Measurements from ENCODE around the gene ZBTB20.

ZBTB20 gene

GRCh38 chr3:115022835-115023398 is 124.2 kb downstream of the ZBTB20 start:
- Histone ChIP-seq H3K4me1 (no peaks in the 10 kb centered on the region), H3K9me3 (no peaks in the 10 kb centered on the region), H3K4me3 (ENCODE audit: low read depth, low read length) (no peak overlapping the region), H3K36me3 (no peaks in the 10 kb centered on the region), H3K27me3 (no peaks in the 10 kb centered on the region)
- TF ChIP-seq, protein P1, sequence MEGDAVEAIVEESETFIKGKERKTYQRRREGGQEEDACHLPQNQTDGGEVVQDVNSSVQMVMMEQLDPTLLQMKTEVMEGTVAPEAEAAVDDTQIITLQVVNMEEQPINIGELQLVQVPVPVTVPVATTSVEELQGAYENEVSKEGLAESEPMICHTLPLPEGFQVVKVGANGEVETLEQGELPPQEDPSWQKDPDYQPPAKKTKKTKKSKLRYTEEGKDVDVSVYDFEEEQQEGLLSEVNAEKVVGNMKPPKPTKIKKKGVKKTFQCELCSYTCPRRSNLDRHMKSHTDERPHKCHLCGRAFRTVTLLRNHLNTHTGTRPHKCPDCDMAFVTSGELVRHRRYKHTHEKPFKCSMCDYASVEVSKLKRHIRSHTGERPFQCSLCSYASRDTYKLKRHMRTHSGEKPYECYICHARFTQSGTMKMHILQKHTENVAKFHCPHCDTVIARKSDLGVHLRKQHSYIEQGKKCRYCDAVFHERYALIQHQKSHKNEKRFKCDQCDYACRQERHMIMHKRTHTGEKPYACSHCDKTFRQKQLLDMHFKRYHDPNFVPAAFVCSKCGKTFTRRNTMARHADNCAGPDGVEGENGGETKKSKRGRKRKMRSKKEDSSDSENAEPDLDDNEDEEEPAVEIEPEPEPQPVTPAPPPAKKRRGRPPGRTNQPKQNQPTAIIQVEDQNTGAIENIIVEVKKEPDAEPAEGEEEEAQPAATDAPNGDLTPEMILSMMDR (IDR thresholded peaks at IDR 0.05; ENCODE audit: low read depth, low read length) = no peak
- DNase-seq = no peak

- no peaks in the 10 kb centered on the region for H3K9me3 ChIP-seq
- no peak for DNase-seq
- TF ChIP-seq, protein P1 (IDR thresholded peaks at IDR 0.05; ENCODE audit: low read depth, low read length) = no peak
- H3K36me3 ChIP-seq = no peaks in the 10 kb centered on the region
- no peak overlapping the region for H3K4me3 ChIP-seq (ENCODE audit: low read depth, low read length)
- H3K27me3 ChIP-seq = no peaks in the 10 kb centered on the region
- no peaks in the 10 kb centered on the region for H3K4me1 ChIP-seq
These were observed 124.9 kb downstream of the ZBTB20 start for GRCh38 chr3:115022199-115022598.

DNA sequence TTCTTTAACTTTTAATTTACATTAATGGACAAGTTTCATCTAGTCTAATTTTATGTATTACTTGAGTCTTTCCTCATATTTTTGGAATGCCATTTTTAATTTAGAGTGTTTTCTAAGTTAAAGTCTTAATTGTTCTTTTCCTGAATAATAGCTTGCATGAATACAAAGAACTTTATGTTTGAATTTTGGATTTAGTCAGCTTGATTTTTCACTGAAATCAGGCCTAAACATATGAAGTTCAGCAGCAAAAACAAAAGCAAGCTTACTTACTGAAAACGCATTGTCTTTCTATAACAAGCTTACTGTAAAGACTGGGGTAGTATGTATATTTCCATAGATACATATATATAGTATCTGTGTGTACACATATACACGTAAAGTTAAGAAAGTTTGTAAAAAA is 126.0 kb downstream of the ZBTB20 start:
- TF ChIP-seq, protein P1 (IDR thresholded peaks at IDR 0.05; ENCODE audit: low read depth, low read length) = no peak
- no peaks in the 10 kb centered on the region for H3K4me1 ChIP-seq
- DNase-seq = no peak

DNA sequence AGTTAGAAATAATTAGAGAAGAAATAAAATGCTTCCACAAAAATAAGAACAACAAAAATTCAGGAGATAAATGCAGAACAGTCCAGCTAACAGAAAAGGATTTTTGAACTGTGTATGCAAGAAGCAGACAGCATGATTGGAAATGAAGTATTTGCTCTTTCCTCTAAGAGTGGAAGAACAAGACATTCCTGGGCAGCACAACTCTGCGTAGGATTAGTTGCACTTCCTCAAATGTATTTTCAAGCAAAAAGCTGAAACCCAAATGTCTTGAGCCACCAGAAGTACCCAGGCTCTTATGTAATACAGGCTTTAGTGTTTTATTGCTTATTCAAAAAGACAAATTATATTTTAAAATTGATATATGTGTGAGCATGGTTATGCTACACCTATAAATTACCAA is 127.2 kb downstream of the ZBTB20 start:
- no peaks in the 10 kb centered on the region for H3K27me3 ChIP-seq
- no peaks in the 10 kb centered on the region for H3K4me1 ChIP-seq
- DNase-seq = no peak
- TF ChIP-seq, protein P1 (IDR thresholded peaks at IDR 0.05; ENCODE audit: low read depth, low read length) = no peak
- H3K4me3 ChIP-seq (ENCODE audit: low read depth, low read length) = no peak overlapping the region
- no peaks in the 10 kb centered on the region; the same call in 1 of the 2 replicates for H3K9me3 ChIP-seq
- H3K36me3 ChIP-seq = no peaks in the 10 kb centered on the region

More for the DNA sequence above, 126.0 kb downstream of the ZBTB20 start:
- no peaks in the 10 kb centered on the region; the same call in 1 of the 2 replicates for H3K9me3 ChIP-seq
- no peak overlapping the region for H3K4me3 ChIP-seq (ENCODE audit: low read depth, low read length)
- no peaks in the 10 kb centered on the region for H3K36me3 ChIP-seq
- no peaks in the 10 kb centered on the region for H3K27me3 ChIP-seq

GRCh38 chr3:115018694-115019093 is 128.4 kb downstream of the ZBTB20 start:
- no peaks in the 10 kb centered on the region for H3K27me3 ChIP-seq
- H3K4me3 ChIP-seq (ENCODE audit: low read depth, low read length) = no peak overlapping the region
- TF ChIP-seq, protein P1 (IDR thresholded peaks at IDR 0.05; ENCODE audit: low read depth, low read length) = no peak
- H3K4me1 ChIP-seq = no peaks in the 10 kb centered on the region
- no peak for DNase-seq
- no peaks in the 10 kb centered on the region; the same call in 1 of the 2 replicates for H3K9me3 ChIP-seq
- no peaks in the 10 kb centered on the region for H3K36me3 ChIP-seq

- Histone ChIP-seq H3K9me3 (no peaks in the 10 kb centered on the region), H3K27me3 (no peaks in the 10 kb centered on the region), H3K36me3 (no peaks in the 10 kb centered on the region), H3K4me1 (no peaks in the 10 kb centered on the region; the same call in 1 of the 2 replicates), H3K4me3 (ENCODE audit: low read depth, low read length) (no peak overlapping the region)
- DNase-seq = no peak
- TF ChIP-seq, protein P1 (IDR thresholded peaks at IDR 0.05; ENCODE audit: low read depth, low read length) = no peak
These were observed 139.1 kb downstream of the ZBTB20 start for GRCh38 chr3:115007966-115008365.
